PC-9 (cell line): ENCODE results near the gene MMAB.

Experiments used
- CTCF ChIP-seq: fragments of 200-600 bp; sonication (generic); conservative IDR thresholded peaks from 2 replicates; pipeline ENCODE4 v1.6.1; 2017; ENCODE audit warnings: mixed run types, antibody characterized with exemption, mild to moderate bottlenecking, moderate library complexity
- EZH2 ChIP-seq: fragments of 200-600 bp; sonication (generic); IDR thresholded peaks from 2 replicates; pipeline ENCODE4 v1.8.0; 2017; ENCODE audit warnings: antibody characterized with exemption, low read depth

- TF ChIP-seq CTCF (no peak), EZH2 (no peak)
Observed at GRCh38 chr12:109606320-109607028, 33.2 kb upstream of the MMAB start.
